Measurements from ENCODE around the gene TBC1D9. TPM values are rescaled to one million over a fixed set of nuclear protein-coding genes. Genes with fewer than 3 reads are reported as not detected.

The TBC1D9 gene
- total RNA-seq, 4 donors from 2014 or later: 1.5 to 3.5 (median 2.2) TPM

- intact Hi-C loops (cut with DNase I; ENCODE audit: low total_unique reads): no loop called here
- Histone ChIP-seq H3K27ac (no peak overlapping the region), H3K4me3 (no peak overlapping the region), H3K9me3 (no peaks in the 10 kb centered on the region), H3K36me3 (no peaks in the 10 kb centered on the region), H3K4me1 (no peaks in the 10 kb centered on the region), H3K27me3 (no peaks in the 10 kb centered on the region)
- DNase-seq (no peak), ATAC-seq (no peak)
- TF ChIP-seq POLR2A (IDR thresholded peaks at IDR 0.05) (no peak), CTCF (IDR thresholded peaks at IDR 0.05 in 4 of 5, conservative IDR thresholded peaks at IDR 0.05 in 1 of 5) (no peak)
- in situ Hi-C loops (cut with MboI; ENCODE audit: low sequenced_read_pairs in 4 of 4): no loop called here
Observed at GRCh38 chr4:140704392-140704960, 51.7 kb downstream of the TBC1D9 start.

DNA sequence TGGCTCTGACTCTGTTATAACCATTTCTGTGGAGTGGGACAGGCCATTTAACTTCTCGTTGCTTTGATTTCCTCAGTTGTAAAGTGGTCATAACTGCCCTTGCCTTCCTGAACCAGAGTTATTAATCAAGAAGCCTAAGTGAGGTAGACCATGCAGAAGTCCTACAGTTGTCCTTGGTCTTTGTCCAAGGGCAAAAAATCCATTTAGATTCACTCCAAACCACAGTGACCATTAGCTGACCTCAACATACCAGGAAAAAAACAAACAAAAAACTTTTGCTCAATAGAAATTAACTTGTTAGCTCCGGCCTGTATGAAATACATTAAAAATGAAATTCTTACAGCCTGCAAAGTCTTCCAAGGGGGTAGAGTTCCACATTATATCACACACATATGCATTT lies 52.7 kb downstream of the TBC1D9 start:
- H3K4me3 ChIP-seq: no peak overlapping the region
- ATAC-seq (no peak), DNase-seq (no peak)
- TF ChIP-seq CTCF (IDR thresholded peaks at IDR 0.05 in 4 of 5, conservative IDR thresholded peaks at IDR 0.05 in 1 of 5): no peak
- TF ChIP-seq POLR2A (IDR thresholded peaks at IDR 0.05): no peak
- no peaks in the 10 kb centered on the region for H3K4me1 ChIP-seq
- H3K36me3 ChIP-seq: no peaks in the 10 kb centered on the region
- H3K9me3 ChIP-seq: no peaks in the 10 kb centered on the region
- intact Hi-C loops (cut with DNase I; ENCODE audit: low total_unique reads): no loop called here
- no peaks in the 10 kb centered on the region for H3K27me3 ChIP-seq
- no peak overlapping the region for H3K27ac ChIP-seq
- in situ Hi-C loops (cut with MboI; ENCODE audit: low sequenced_read_pairs in 4 of 4): no loop called here

DNA sequence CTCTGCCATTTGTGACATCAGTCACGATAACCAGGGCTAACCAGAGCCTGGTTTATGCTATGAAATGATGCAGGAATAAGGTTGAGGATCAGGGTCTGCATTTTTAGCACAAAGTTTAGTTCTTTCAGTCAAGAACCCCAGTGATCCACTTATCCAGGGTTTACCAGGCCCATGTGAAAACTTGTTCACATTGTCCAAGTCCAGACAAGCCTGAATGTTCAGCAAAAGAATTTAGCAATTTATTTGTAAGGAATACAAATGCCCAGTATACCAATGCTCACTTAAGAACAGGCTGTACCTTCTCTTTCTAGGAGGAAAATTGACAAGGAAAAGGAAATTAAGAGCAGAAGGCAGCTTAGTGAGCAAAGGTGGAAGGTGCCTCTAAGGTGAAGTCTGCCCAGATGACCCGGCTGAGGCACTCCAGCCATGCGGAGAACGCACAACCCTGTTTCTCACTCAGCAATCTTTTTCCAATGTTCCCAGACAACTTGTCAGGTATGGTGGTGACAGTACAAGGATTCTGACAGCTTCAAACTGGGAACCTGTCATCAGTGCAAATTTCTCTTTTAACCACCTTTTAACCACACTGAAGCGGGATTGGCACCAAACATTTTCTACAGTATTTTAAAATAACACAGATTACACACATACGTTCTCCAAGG lies 54.0 kb downstream of the TBC1D9 start:
- DNase-seq (no peak), ATAC-seq (no peak)
- in situ Hi-C loops (cut with MboI; ENCODE audit: low sequenced_read_pairs in 4 of 4) (no loop called here), intact Hi-C loops (cut with DNase I; ENCODE audit: low total_unique reads) (no loop called here)
- Histone ChIP-seq H3K4me1 (no peaks in the 10 kb centered on the region), H3K27me3 (no peaks in the 10 kb centered on the region), H3K27ac (no peak overlapping the region), H3K9me3 (no peaks in the 10 kb centered on the region), H3K4me3 (no peak overlapping the region), H3K36me3 (no peaks in the 10 kb centered on the region)
- TF ChIP-seq POLR2A (IDR thresholded peaks at IDR 0.05) (no peak), CTCF (IDR thresholded peaks at IDR 0.05 in 4 of 5, conservative IDR thresholded peaks at IDR 0.05 in 1 of 5) (no peak)

GRCh38 chr4:140701071-140701470 lies 55.1 kb downstream of the TBC1D9 start:
- TF ChIP-seq CTCF (IDR thresholded peaks at IDR 0.05 in 4 of 5, conservative IDR thresholded peaks at IDR 0.05 in 1 of 5) (no peak), POLR2A (IDR thresholded peaks at IDR 0.05) (no peak)
- intact Hi-C loops (cut with DNase I; ENCODE audit: low total_unique reads): no loop called here
- in situ Hi-C loops (cut with MboI; ENCODE audit: low sequenced_read_pairs in 4 of 4): no loop called here
- DNase-seq: no peak
- H3K36me3 ChIP-seq: no peaks in the 10 kb centered on the region
- no peak overlapping the region for H3K27ac ChIP-seq
- H3K4me3 ChIP-seq: no peak overlapping the region
- ATAC-seq: no peak
- no peaks in the 10 kb centered on the region for H3K27me3 ChIP-seq
- no peaks in the 10 kb centered on the region for H3K9me3 ChIP-seq
- H3K4me1 ChIP-seq: no peaks in the 10 kb centered on the region
